22Rv1 (cell line): ENCODE data around the gene MS4A4A.

Source experiments
- CTCF ChIP-seq: fragments of 450-650 bp; IDR thresholded peaks from 2 replicates; pipeline ENCODE4 v1.5.1; 2017; ENCODE audit warnings: mild to moderate bottlenecking
- ZFX ChIP-seq: fragments of 450-650 bp; IDR thresholded peaks from 2 replicates; pipeline ENCODE4 v1.6.1; 2017; ENCODE audit warnings: antibody characterized with exemption, borderline replicate concordance

GRCh38 chr11:60240662-60241061 lies 39.8 kb upstream of the MS4A4A start:
- no peak for TF ChIP-seq CTCF
- no peak for TF ChIP-seq ZFX
